HL-60 (cell line): ENCODE data around the gene GFY.

Source experiments
- DNase-seq, 2 experiments: peaks; one replicate each; pipeline ENCODE4 v3.0.0-alpha.2; 2010 to 2020; ENCODE audit warnings: low read depth in 1 of 2, low spot score in 1 of 2
- H3K27ac ChIP-seq: fragments of 250-450 bp; sonication (Bioruptor Pico); replicated peaks from 2 replicates; pipeline ENCODE4 v1.5.1; 2020; ENCODE audit warnings: mild to moderate bottlenecking, moderate library complexity
- H3K27me3 ChIP-seq: fragments of 250-450 bp; sonication (Bioruptor Pico); 2 replicates; pipeline ENCODE4 v1.5.1; 2021; ENCODE audit warnings: mild to moderate bottlenecking, moderate library complexity; ENCODE audit not compliant: insufficient read depth, poor library complexity, severe bottlenecking
- H3K4me3 ChIP-seq: replicated peaks from 2 replicates; pipeline ENCODE4 v1.5.1; 2011; ENCODE audit warnings: mild to moderate bottlenecking, control low read depth, low read length; ENCODE audit not compliant: insufficient read depth
- CTCF ChIP-seq: IDR thresholded peaks from one replicate; pipeline ENCODE4 v1.5.1; 2011; ENCODE audit warnings: low read length, control low read depth, inconsistent platforms; ENCODE audit not compliant: insufficient read depth
- GABPA ChIP-seq: IDR thresholded peaks from 2 replicates; pipeline ENCODE4 v1.6.1; 2012; ENCODE audit warnings: low read depth
- POLR2AphosphoS5 ChIP-seq: IDR thresholded peaks from 2 replicates; pipeline ENCODE4 v1.6.1; 2012; ENCODE audit warnings: low read depth
- SPI1 ChIP-seq: IDR thresholded peaks from 2 replicates; pipeline ENCODE4 v1.6.1; 2012; ENCODE audit warnings: low read depth, mild to moderate bottlenecking, borderline replicate concordance
- TF ChIP-seq, protein P1 (sequence below): IDR thresholded peaks from 2 replicates; pipeline ENCODE4 v1.6.1; 2012; ENCODE audit warnings: low read depth; ENCODE audit not compliant: insufficient replicate concordance

GFY gene

GRCh38 chr19:49427855-49428546 is 2.8 kb downstream of the GFY start:
- Histone ChIP-seq H3K4me3 (no peak overlapping the region), H3K27ac (no peak overlapping the region), H3K27me3 (peaks cover 72% of the 10 kb centered on the region)
- TF ChIP-seq CTCF (no peak), POLR2AphosphoS5 (no peak), SPI1 (no peak), GABPA (no peak)
- TF ChIP-seq, protein P1, sequence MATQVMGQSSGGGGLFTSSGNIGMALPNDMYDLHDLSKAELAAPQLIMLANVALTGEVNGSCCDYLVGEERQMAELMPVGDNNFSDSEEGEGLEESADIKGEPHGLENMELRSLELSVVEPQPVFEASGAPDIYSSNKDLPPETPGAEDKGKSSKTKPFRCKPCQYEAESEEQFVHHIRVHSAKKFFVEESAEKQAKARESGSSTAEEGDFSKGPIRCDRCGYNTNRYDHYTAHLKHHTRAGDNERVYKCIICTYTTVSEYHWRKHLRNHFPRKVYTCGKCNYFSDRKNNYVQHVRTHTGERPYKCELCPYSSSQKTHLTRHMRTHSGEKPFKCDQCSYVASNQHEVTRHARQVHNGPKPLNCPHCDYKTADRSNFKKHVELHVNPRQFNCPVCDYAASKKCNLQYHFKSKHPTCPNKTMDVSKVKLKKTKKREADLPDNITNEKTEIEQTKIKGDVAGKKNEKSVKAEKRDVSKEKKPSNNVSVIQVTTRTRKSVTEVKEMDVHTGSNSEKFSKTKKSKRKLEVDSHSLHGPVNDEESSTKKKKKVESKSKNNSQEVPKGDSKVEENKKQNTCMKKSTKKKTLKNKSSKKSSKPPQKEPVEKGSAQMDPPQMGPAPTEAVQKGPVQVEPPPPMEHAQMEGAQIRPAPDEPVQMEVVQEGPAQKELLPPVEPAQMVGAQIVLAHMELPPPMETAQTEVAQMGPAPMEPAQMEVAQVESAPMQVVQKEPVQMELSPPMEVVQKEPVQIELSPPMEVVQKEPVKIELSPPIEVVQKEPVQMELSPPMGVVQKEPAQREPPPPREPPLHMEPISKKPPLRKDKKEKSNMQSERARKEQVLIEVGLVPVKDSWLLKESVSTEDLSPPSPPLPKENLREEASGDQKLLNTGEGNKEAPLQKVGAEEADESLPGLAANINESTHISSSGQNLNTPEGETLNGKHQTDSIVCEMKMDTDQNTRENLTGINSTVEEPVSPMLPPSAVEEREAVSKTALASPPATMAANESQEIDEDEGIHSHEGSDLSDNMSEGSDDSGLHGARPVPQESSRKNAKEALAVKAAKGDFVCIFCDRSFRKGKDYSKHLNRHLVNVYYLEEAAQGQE = no peak
- DNase-seq = no peak

DNA sequence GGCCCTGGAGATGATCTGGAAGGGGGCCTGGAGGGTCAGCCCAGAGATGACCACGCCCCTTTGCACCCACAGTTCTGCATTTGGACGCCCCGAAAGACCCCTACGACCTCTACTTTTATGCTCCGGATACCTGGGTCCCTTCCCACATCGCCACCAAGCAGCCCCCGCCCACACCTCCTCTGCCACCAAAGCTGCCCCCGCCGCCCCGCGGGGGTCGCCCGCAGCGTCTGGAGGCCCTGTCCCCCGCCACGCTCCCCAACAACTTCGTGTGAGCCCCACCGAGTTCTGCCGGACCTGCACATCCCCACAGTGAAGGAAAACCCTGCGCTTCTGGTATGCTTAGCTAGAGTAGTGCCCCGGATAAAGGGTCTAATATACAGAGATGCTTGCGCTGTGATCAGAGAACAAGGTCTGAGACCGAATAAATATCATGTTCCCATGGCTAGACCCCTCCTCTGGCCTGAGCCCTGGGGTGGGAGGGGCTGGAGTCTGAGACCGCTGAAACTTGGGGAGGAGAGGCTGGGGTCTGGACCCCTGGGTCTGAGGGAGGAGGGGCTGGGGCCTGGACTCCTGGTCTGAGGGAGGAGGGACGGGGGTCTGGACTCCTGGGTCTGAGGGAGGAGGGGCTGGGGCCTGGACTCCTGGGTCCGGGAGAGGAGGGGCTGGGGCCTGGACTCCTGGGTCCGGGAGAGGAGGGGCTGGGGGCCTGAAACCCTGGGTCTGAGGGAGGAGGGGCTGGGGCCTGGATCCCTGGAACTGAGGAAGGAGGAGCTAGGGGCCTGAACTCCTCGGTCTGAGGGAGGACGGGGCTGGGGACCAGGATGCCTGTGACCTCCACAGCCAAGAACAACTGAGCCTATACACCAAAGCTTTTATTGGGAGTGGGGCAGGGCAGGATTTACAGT is 3.6 kb downstream of the GFY start:
- Histone ChIP-seq H3K4me3 (no peak overlapping the region), H3K27ac (no peak overlapping the region), H3K27me3 (peaks cover 66% of the 10 kb centered on the region)
- no peak for DNase-seq
- TF ChIP-seq POLR2AphosphoS5 (no peak), SPI1 (no peak), GABPA (no peak), CTCF (no peak)
- TF ChIP-seq, protein P1 = no peak

GRCh38 chr19:49430172-49430677 is 5.0 kb downstream of the GFY start:
- TF ChIP-seq CTCF (no peak), SPI1 (no peak), POLR2AphosphoS5 (no peak), GABPA (no peak)
- TF ChIP-seq, protein P1 = no peak
- peaks cover 56% of the 10 kb centered on the region for H3K27me3 ChIP-seq
- no peak for DNase-seq
- no peak overlapping the region for H3K27ac ChIP-seq
- H3K4me3 ChIP-seq = no peak overlapping the region
